NCI-H2171 (cell line): ENCODE data around the gene FAM9B.
A peak's percentile ranks its signal among the peaks of the same experiment; 100 is the strongest.
"Not testable (repeated sequence)": the region's sequence is repeated elsewhere in the genome, so short reads cannot be mapped to it uniquely, and the experiment has no call there.

Experiments used
- DNase-seq: peaks from one replicate; lab custom pipeline; 2025; lab: John Stamatoyannopoulos, UW

FAM9B gene

GRCh38 chrX:9033989-9034388 lies at the start of gene FAM9B:
Gene FAM9B, minus strand, starts transcription at chrX:9034127. Its CDS starts 1,141 bp downstream, at chrX:9032986.
- DNase-seq, result no peak

GRCh38 chrX:9081271-9081670 lies 47.3 kb upstream of the FAM9B start:
- no peak for DNase-seq

GRCh38 chrX:9074326-9074725 lies 40.4 kb upstream of the FAM9B start:
- DNase-seq, result no peak

- no peak for DNase-seq
These were observed 38.4 kb upstream of the FAM9B start for GRCh38 chrX:9072281-9072680.

- DNase-seq, result no peak
These were observed 37.2 kb upstream of the FAM9B start for GRCh38 chrX:9071031-9071650.

- DNase-seq, result no peak
These were observed 35.6 kb upstream of the FAM9B start for GRCh38 chrX:9069573-9069972.

- no peak for DNase-seq
These were observed 30.8 kb upstream of the FAM9B start for GRCh38 chrX:9064694-9065093.

- peak; percentile 12 for DNase-seq
These were observed 28.7 kb upstream of the FAM9B start for GRCh38 chrX:9062641-9063040.

- no peak for DNase-seq
These were observed 21.4 kb upstream of the FAM9B start for GRCh38 chrX:9055354-9055753.

GRCh38 chrX:9052081-9052480 lies 18.2 kb upstream of the FAM9B start:
- DNase-seq, result no peak

- no peak for DNase-seq
These were observed 16.4 kb upstream of the FAM9B start for GRCh38 chrX:9050331-9050730.

GRCh38 chrX:9048801-9049200 lies 14.9 kb upstream of the FAM9B start:
- no peak for DNase-seq

- no peak for DNase-seq
These were observed 4.3 kb upstream of the FAM9B start for GRCh38 chrX:9038244-9038643.

- no peak for DNase-seq
These were observed 3.4 kb upstream of the FAM9B start for GRCh38 chrX:9037296-9037695.

- DNase-seq, result no peak
These were observed 341 bp downstream of the FAM9B start for GRCh38 chrX:9033586-9033985.

GRCh38 chrX:9033179-9033578 lies 748 bp downstream of the FAM9B start:
- DNase-seq, result no peak

- no peak for DNase-seq
These were observed 10.6 kb downstream of the FAM9B start for GRCh38 chrX:9023293-9023692.

GRCh38 chrX:9019151-9019550 lies 14.8 kb downstream of the FAM9B start:
- no peak for DNase-seq

- not testable (repeated sequence) for DNase-seq
These were observed 15.6 kb downstream of the FAM9B start for GRCh38 chrX:9018332-9018731.

GRCh38 chrX:9003041-9003440 lies 30.9 kb downstream of the FAM9B start:
- no peak for DNase-seq

GRCh38 chrX:8988446-8988845 lies 45.5 kb downstream of the FAM9B start:
- no peak for DNase-seq

GRCh38 chrX:8987672-8988250 lies 46.2 kb downstream of the FAM9B start:
- no peak for DNase-seq

GRCh38 chrX:8984231-8984630 lies 49.7 kb downstream of the FAM9B start:
- no peak for DNase-seq

- no peak for DNase-seq
These were observed 52.2 kb downstream of the FAM9B start for GRCh38 chrX:8981723-8982122.
